ENCODE measurements around the gene TOM1L2.

- TF ChIP-seq CTCF (IDR thresholded peaks at IDR 0.05; ENCODE audit: low read depth, low read length, poor library complexity, severe bottlenecking) (no peak), EZH2phosphoT487 (IDR thresholded peaks at IDR 0.05; ENCODE audit: borderline replicate concordance, low read length) (no peak)
Measured at GRCh38 chr17:17964710-17965109, 7.5 kb downstream of the TOM1L2 start.
